HG03457 (cell line): Measurements from ENCODE around the gene TBC1D25.

Experiments
- ATAC-seq: cut with Tn5 transposase; IDR thresholded peaks from one replicate; pipeline ENCODE4 v1.9.1; 2021; ENCODE audit warnings: moderate number of reproducible peaks; ENCODE audit not compliant: unreplicated experiment

TBC1D25 gene

DNA sequence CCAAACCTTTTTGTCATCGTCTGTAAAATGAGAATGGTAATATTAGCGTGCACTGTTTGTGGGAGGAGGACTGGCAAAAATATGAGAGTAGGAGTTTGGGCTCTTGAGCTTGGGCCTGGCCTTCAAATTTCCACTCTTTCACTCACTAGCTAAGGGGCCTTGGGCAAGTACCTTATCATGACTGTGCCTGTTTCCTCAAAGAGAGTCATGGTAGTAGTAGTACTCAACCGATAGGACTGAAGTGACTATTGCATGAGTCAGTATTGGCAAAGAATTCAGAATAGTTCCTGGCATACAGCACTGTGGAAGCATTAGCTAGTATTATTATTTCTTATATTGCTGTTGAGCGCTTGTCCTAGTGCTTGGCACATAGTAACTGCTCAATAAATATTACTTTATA lies 18.8 kb downstream of the TBC1D25 start:
- no peak for ATAC-seq

- no peak for ATAC-seq
Measured at GRCh38 chrX:48559636-48560035, 20.1 kb downstream of the TBC1D25 start.

DNA sequence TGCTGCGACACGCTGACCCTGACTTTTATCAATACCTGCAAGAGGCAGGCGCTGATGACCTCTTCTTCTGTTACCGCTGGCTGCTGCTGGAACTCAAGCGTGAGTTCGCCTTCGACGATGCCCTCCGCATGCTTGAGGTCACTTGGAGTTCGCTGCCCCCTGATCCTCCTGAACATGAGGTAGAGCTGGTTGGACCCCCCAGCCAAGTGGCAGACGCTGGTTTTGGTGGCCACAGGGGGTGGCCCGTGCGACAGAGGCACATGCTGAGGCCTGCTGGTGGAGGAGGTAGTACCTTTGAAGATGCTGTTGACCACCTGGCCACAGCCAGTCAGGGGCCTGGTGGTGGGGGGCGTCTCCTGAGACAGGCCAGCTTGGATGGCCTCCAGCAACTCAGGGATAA lies 20.5 kb downstream of the TBC1D25 start:
- no peak for ATAC-seq

DNA sequence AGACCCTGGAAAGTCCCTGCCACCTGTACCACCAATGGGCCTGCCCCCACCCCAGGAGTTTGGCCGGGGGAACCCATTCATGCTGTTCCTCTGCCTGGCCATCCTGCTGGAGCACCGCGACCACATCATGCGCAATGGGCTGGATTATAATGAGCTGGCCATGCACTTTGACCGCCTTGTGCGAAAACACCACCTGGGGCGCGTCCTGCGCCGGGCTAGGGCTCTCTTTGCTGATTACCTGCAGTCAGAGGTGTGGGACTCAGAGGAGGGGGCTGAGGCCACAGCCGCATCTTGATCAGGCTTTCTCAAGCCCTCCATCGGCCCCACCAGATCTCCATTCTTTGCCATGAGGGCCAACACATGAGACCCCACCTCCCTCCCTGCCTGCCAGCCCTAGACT lies 21.2 kb downstream of the TBC1D25 start:
- no peak for ATAC-seq

GRCh38 chrX:48569958-48570357 lies 30.4 kb downstream of the TBC1D25 start:
- ATAC-seq, result no peak

DNA sequence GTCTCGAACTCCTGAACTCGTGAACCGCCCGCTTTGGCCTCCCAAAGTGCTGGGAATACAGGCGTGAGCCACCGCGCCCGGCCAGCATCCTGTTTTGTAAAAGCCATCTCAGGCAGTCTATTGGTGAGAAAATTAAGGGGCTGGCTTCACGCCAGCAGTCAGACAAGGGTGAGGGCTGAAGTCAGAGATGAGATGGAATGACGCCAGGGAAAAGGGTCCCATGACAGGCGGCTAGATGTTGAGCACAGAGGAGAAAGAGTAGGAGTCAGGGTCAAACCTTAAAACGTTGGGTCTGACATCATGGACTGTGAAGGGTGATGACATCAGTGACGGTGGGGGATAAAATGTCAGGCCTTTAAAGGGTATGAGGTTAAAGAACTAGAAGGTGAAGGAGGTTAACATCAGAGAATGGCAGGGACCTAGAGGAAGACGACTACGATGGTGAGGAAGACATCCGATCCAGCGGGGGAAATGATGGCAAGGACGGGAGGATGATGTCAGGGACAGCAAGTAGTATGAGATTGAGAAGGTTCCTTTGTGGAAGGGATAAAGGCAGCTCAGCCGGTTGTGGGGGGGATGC lies 34.3 kb downstream of the TBC1D25 start:
- ATAC-seq, result no peak

DNA sequence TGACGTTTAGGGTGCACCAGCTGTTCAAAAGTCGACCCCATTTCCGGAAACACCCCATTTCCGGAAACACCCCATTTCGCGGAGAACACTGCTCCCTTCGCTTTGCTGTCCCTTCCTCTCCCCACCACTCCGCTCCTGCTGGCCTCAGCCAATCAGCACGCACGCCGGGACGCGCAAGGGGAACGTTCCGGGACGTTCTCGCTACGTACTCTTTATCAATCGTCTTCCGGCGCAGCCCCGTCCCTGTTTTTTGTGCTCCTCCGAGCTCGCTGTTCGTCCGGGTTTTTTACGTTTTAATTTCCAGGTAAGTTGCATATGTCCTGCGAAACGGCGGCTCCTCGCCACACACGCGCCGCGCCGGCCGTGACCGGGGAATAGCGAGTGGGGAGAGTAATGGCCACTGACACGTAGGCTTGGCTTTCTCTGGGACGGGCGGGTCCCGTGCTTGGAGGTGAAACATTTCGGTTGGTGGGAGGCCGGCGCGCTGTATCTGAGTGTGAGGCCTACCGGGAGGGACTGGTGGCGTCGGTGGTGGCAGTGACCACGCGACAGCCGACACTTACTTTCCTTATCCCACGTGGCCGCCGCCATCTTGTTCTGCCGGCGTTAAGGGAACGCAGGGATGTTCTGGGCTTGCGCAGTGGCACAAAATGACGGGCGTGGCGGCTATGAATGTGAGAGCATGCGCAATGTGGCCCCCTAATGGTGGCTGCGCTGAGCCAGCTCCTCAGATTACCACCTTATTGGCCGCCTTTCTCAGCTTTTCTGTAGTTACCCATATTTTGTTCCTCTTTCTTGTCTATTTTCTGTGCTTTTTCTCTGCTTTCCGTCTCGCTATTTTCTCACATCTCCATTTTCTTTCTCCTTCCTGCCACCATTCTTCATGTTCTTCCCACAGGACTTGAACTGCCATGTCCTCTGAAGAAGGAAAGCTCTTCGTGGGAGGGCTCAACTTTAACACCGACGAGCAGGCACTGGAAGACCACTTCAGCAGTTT lies 35.1 kb downstream of the TBC1D25 start, which contains the start of gene RBM3:
Gene RBM3 (plus strand): TSS at position 215 of the 997 bp plus-strand sequence. CDS start 697 bp downstream, at position 912.
- peak; percentile 78 for ATAC-seq

- ATAC-seq, result no peak
Measured at GRCh38 chrX:48575642-48576041, 36.1 kb downstream of the TBC1D25 start.

DNA sequence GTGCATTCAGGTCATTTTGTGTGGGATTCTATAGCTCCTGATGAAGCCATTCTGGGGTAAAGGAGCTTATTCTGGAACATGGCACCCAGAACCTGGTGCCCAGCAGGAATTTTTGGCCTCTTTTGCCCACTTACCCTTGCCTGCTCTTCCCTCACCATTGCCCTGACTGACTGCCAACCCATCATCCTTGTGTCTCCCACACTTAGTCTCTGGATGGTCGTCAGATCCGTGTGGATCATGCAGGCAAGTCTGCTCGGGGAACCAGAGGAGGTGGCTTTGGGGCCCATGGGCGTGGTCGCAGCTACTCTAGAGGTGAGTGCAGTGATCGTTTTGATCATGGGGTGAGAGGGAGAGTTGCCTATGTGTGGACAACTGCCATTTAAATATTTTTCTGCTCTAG lies 36.6 kb downstream of the TBC1D25 start:
- ATAC-seq, result no peak

- no peak for ATAC-seq
Measured at GRCh38 chrX:48578661-48579128, 39.2 kb downstream of the TBC1D25 start.

DNA sequence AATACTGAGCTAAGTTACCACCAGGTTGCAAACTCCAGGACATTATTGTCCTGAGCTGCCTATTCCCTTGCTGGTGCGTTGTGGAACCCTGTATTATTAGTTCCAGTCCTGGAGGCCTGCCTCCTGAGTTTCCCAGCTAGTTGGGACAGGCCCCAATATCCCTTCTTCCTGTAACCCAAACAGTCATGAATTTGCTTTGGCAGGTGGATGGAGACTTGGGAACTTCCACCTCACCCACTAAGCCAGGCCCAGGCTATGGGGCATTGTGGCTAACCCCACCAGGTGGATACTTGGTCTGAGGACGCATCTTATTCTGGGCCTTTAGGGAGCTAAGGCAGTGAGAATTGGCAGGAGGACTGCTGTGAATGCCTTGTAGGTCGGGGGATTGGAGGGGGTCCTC lies 39.7 kb downstream of the TBC1D25 start:
- ATAC-seq, result no peak

- no peak for ATAC-seq
Measured at GRCh38 chrX:48580662-48581061, 41.1 kb downstream of the TBC1D25 start.

GRCh38 chrX:48584698-48585097 lies 45.2 kb downstream of the TBC1D25 start:
- no peak for ATAC-seq

DNA sequence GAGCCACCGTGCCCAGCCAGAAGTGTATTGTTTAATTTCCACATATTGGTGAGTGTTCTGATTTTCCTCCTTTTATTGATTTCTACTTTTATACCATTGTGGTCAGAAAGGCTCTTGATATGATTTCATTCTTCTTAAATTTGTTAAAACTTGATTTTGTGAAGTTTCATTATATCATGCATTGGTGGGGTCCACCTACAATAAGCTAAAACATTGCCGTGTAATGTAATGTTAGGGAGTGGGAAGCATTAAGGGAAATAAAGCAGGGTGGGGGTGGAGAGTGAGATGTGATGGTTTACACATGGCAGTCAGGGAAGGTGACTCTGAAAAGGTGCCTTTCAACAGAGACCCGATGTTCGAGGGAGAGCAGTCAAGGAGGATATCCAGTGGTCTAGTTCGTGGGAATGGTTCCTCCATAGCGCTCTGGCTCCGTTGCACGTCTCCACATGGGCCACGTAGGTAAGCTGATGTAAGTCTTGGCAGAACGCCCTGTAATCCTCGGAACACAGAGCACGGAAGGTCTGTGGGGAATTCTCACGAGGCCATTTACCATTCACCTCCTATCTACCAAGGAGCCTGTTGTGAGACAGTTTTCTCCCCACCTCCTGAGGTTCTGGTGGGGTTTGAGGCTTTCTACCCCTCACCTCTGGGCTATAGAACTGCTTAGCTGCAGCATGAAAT lies 50.1 kb downstream of the TBC1D25 start:
- ATAC-seq, result no peak

DNA sequence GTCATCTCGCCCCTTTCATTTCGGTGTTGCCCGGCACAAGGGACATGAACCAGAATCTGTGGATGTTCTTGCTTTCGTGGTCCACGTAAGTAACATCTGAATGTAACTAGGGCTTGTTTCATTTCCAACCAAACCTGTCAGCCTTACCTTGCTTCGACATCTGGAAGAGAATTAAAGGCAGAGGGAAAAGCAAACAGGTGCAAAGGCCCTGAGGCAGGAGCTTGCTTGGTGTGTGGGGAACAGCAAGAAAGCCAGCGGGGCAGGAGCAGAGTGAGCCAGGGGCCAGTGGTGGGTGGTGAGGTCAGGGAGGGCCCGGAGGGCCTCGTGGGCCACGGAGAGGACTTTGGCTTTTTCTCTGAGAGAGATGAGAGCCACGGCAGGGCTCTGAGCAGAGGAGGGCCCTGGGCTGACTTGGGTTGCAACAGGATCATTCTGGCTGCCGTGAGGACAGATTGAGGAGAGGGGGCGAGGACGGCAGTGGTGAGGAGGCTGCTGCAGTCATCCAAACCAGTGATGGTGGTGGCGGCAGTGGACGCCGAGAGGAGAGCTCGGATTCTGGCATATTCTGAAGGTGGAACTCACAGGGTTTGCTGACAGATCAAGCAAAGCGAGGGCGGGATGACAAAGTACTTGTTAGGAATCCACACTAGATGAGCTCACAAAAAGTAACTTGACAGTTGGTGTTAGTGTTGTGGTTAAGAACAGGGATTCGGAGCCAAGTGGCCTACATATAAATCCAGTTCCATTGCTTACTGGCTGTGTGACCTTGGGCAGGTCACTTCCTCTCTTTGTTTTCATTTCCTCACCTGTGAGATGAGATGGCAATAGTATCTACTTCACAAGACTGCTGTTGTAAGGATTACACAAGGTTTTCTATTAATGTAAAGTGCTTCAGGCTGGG lies 50.9 kb downstream of the TBC1D25 start:
- no peak for ATAC-seq

- ATAC-seq, result no peak
Measured at GRCh38 chrX:48591255-48591791, 51.8 kb downstream of the TBC1D25 start.

DNA sequence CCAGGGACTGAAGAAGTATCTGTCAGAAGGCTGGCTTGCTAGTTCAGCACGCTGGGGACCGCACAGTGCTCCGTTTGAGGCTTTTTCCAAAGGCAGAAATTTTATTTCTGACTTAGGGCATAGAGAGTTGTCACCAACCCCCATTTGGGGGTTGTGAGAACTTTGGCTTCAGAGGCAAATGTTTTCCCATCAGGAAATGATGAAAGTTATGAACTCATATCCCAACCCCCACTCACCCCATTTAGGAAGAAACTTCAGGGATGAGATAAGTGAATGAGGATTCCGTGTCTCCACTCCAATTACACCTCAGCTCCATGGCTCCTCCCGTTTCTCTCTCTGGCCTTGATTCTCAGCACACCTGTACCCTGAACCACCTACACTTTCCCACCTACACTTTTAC lies 53.5 kb downstream of the TBC1D25 start:
- ATAC-seq, result no peak

DNA sequence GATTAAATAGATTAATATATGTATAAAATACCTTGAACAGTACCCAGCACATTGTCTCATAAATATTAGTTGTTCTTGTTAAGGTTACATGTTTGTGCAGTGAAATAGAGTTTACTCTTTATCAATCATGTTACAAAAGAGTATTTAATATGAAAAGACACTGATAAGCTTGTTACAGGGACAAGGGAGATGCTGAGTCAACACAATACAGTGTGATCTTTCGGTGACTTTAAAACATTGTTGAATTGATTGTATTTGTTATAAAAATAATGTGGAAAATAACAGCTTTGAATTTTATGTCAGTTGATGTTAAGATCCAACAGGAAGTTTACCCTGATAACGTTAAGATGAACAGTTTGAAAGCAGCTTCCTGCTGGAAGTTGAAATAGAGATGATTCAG lies 56.4 kb downstream of the TBC1D25 start:
- ATAC-seq, result no peak

DNA sequence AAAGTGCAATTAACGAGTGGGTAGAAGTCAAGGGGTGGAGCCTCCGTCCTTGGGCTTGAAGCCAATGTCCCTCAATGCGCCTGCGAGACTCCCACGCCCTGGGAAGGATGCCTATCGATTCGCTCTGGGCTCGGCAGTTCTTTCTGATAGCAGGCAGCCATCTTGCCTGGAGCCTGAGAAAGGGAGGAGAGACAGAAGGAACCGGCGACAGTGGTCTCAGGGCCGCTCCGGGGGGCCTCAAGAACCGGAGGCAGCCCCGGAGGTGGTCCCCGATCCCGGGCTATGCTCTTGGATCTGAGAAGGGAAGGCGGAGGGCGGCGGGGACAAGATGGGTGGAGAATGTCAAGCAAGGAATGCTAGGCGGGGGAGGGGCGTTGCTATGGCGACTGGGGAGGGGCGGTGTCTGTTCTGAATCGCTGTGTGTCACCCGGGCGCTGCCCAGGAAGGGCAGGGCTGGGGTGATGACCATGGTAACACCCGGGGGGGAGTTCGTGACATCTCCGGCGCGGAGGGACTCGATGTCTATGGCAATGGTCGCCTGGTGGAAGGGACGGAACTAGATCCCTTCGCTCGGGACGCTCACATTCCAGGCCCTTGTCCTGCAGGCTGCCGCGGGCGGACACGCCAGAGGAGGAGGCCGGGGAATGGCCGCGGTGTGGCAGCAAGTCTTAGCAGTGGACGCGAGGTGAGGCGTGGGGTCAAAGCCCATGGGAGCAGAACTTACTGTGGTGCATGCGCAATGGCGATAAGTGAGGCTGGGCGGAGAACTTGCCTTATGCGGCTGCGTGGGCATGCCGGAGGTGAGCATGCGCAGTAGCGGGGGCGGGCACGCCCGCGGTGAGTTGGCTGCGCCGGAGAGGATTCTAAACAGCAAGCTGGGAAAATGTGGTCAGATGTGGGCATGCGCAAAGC lies 58.1 kb downstream of the TBC1D25 start, which contains the start of gene WDR13:
Gene WDR13 (plus strand): TSS at position 140 of the 912 bp plus-strand sequence. CDS start 505 bp downstream, at position 645.
- ATAC-seq, result no peak
